ENCODE measurements around the gene POGK. TPM values are rescaled to one million over a fixed set of nuclear protein-coding genes. Genes with fewer than 3 reads are reported as not detected.

POGK gene
- total RNA-seq, 1 experiment from 2014 or later = 47.7 TPM

GRCh38 chr1:166840309-166841274, 1.3 kb downstream of the POGK start:
- H3K27ac ChIP-seq (ENCODE audit: insufficient read length, low read depth, low read length) = no peak overlapping the region

More at GRCh38 chr1:166840309-166841274, 1.3 kb downstream of the POGK start:
- no peak overlapping the region for H3K23ac ChIP-seq (ENCODE audit: insufficient read length, low read depth, low read length)
- H2BK20ac ChIP-seq (ENCODE audit: low read depth, low read length, poor library complexity, severe bottlenecking) = no peak overlapping the region
- H2BK15ac ChIP-seq (ENCODE audit: low read depth, low read length) = no peak overlapping the region
- no peaks in the 10 kb centered on the region for H3K79me1 ChIP-seq (ENCODE audit: insufficient read depth, low read depth, low read length, poor library complexity, severe bottlenecking)
- H2BK12ac ChIP-seq (ENCODE audit: insufficient read length, low read depth, low read length) = no peak overlapping the region
- no peak overlapping the region for H4K5ac ChIP-seq (ENCODE audit: insufficient read length, low read depth, low read length)
- no peak overlapping the region for H3K14ac ChIP-seq (ENCODE audit: insufficient read depth, low read length)
- H3K9me3 ChIP-seq (ENCODE audit: control insufficient read depth, low read depth, low read length) = no peaks in the 10 kb centered on the region
- no peaks in the 10 kb centered on the region for H4K20me1 ChIP-seq (ENCODE audit: control insufficient read depth, insufficient read depth, insufficient read length)
- no CpG with 5 or more reads among the region's 16 CpGs for WGBS (ENCODE audit: extremely low coverage, insufficient read length, low lambda C conversion rate)
- H3K56ac ChIP-seq (ENCODE audit: insufficient read length, low read depth, low read length) = no peak overlapping the region
- Mint-ChIP-seq H3K36me3 (ENCODE audit: insufficient read depth in 1 of 3, low read depth in 3 of 3) (peaks cover 37 to 54% (median 47%) of the 10 kb centered on the region in 3 experiments), H3K27ac (peak overlapping the region; percentile 62 to 80 (median 78)), H3K9me3 (no peaks in the 10 kb centered on the region), H3K27me3 (ENCODE audit: low read depth) (peaks cover 4% of the 10 kb centered on the region), H3K4me1 (peaks cover 17 to 22% of the 10 kb centered on the region in 2 experiments), H3K4me3 (peak overlapping the region; percentile 84 to 90)
- H3T11ph ChIP-seq (ENCODE audit: low read length) = no peak overlapping the region
- H3K18ac ChIP-seq (ENCODE audit: insufficient read length, low read depth, low read length) = peak overlapping the region; percentile 8
- peaks cover 4% of the 10 kb centered on the region for H3K23me2 ChIP-seq (ENCODE audit: insufficient read length, low read depth, low read length, poor library complexity, severe bottlenecking)
- H3K27me3 ChIP-seq (ENCODE audit: insufficient read depth, low read length) = no peaks in the 10 kb centered on the region
- no peak overlapping the region for H4K91ac ChIP-seq (ENCODE audit: insufficient read length, low read depth, low read length)
- no peak for DNase-seq
- peaks cover 5% of the 10 kb centered on the region; the same call in 1 of the 2 replicates for H3K79me2 ChIP-seq (ENCODE audit: insufficient read depth, low read length)
- H3K9ac ChIP-seq (ENCODE audit: extremely low read depth, insufficient read length, low read length) = peak overlapping the region; percentile 76
- no peak overlapping the region for H2BK5ac ChIP-seq (ENCODE audit: insufficient read length, low read length)
- no peak overlapping the region for H2AFZ ChIP-seq (ENCODE audit: low read length)
- H4K8ac ChIP-seq (replicated peaks; ENCODE audit: insufficient read length, low read depth, low read length) = no peak overlapping the region
- peaks cover 5% of the 10 kb centered on the region; the same call in 1 of the 2 replicates for H3K4me1 ChIP-seq (ENCODE audit: insufficient read depth, low read length)
- H3K4me2 ChIP-seq (ENCODE audit: insufficient read depth, insufficient read length, low read length) = peak overlapping the region; percentile 64
- no peak overlapping the region for H2BK120ac ChIP-seq (ENCODE audit: low read depth, low read length, poor library complexity, severe bottlenecking)
- no peak for TF ChIP-seq CTCF (conservative IDR thresholded peaks at IDR 0.05)
- H2AK5ac ChIP-seq (ENCODE audit: insufficient read length, low read length) = no peak overlapping the region
- no peak overlapping the region for H3K4ac ChIP-seq (ENCODE audit: low read depth, low read length)
